ENCODE measurements around the gene ATP2A2. TPM values are rescaled to one million over a fixed set of nuclear protein-coding genes. Genes with fewer than 3 reads are reported as not detected.
A peak's percentile ranks its signal among the peaks of the same experiment; 100 is the strongest.

The ATP2A2 gene
- total and polyA plus RNA-seq, 4 experiments from 2014 or later: 1.8 to 91.0 (median 48.0) TPM

DNA sequence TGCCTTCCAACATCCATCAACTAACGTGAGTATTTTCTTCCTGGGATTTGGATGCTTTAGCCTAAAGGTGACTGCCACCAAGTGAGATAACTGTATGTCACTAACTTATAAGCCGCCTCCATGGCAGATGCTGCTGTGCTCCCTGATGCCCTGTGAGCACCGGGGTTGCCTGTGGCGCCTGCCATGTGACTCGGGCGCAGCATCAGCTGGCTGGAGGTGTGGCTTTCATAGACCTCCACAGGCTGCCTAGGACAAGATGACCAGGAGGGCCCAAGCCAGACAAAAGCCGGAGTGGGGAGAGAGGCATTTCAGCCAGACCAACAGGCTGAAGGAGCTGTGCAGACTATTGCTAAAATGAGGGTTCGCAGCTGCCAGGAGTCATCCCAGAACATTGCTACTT, 66.7 kb downstream of the ATP2A2 start:
- ChIA-PET CTCF (ENCODE audit: partially characterized antibody) (no interaction called here), POLR2A (ENCODE audit: partially characterized antibody) (interaction anchor here (0.8 to 1.4 kb wide), 2 partner anchors 32 to 67 kb away, joined by 3 read pairs; partner anchors contain the start of gene ATP2A2)
- Histone ChIP-seq H3K36me3 (ENCODE audit: insufficient read depth, low read length) (peaks cover 52% of the 10 kb centered on the region), H3K4me3 (ENCODE audit: low read length in 2 of 2) (no peak overlapping the region), H3K27me3 (ENCODE audit: insufficient read depth, low read length) (no peaks in the 10 kb centered on the region), H3K9me3 (ENCODE audit: control insufficient read depth in 1 of 2, low read length in 2 of 2) (no peaks in the 10 kb centered on the region), H3K27ac (ENCODE audit: low read depth, low read length) (no peak overlapping the region), H3K4me1 (ENCODE audit: insufficient read depth, low read length) (peaks cover 24% of the 10 kb centered on the region)
- Mint-ChIP-seq H3K36me3 (peaks cover 47 to 63% of the 10 kb centered on the region in 2 donors), H3K4me3 (no peak overlapping the region), H3K4me1 (peaks cover 17 to 26% (median 23%) of the 10 kb centered on the region in 4 donors), H3K27me3 (no peaks in the 10 kb centered on the region), H3K9me3 (no peaks in the 10 kb centered on the region), H3K27ac (peak overlapping the region in 1 of 7 donors; percentile 65)
- intact Hi-C loops (cut with micrococcal nuclease): no loop called here
- no peak for DNase-seq

DNA sequence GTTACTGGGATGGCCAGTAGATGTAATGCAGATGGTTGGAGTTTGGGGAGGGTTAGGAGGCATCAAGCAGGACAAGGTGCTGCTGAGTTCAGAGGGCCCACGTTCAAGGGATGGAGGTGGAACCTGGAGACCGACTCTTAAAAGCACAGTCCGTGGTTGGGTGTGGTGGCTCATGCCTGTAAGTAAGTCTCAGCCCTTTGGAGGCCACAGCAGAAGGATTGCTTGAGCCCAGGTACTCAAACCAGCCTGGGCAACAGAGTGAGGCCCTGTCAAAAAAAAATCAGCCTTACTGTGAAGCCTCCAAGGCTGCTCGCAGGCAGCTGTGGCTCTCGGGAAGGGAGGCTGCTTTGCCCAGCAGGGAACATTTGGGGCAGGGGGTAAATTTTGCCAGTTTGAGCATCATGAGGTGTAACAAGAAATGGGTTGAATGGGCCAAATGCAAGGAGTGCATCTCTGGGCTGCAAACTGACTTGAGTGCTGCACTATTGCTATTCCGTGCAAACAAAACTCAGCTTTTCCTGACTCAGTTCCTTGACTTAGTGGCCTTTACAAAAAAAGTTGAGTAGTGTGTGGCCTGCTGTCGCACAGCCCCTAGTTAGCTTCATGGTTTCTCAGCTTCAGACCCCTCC, 67.5 kb downstream of the ATP2A2 start:
- Histone ChIP-seq H3K27me3 (ENCODE audit: insufficient read depth, low read length) (no peaks in the 10 kb centered on the region), H3K36me3 (ENCODE audit: insufficient read depth, low read length) (peaks cover 45% of the 10 kb centered on the region), H3K4me3 (ENCODE audit: low read length in 2 of 2) (no peak overlapping the region), H3K9me3 (ENCODE audit: control insufficient read depth in 1 of 2, low read length in 2 of 2) (no peaks in the 10 kb centered on the region), H3K27ac (ENCODE audit: low read depth, low read length) (no peak overlapping the region), H3K4me1 (ENCODE audit: insufficient read depth, low read length) (peaks cover 24% of the 10 kb centered on the region)
- Mint-ChIP-seq H3K27me3 (no peaks in the 10 kb centered on the region), H3K9me3 (no peaks in the 10 kb centered on the region), H3K4me3 (no peak overlapping the region), H3K27ac (peak overlapping the region in 6 of 7 donors; percentile 7 to 94 (median 67)), H3K4me1 (peaks cover 18 to 29% (median 24%) of the 10 kb centered on the region in 4 donors), H3K36me3 (peaks cover 39 to 55% of the 10 kb centered on the region in 2 donors)
- ChIA-PET POLR2A (ENCODE audit: partially characterized antibody) (interaction anchor here (1.4 kb wide), 1 partner anchor 68 kb away, joined by 3 read pairs; the partner anchor contains the start of gene ATP2A2), CTCF (ENCODE audit: partially characterized antibody) (interaction anchor here (1.1 to 2.5 kb wide), 2 partner anchors 17 to 83 kb away, joined by 5 to 16 read pairs; no protein-coding TSS in a partner anchor)
- no peak for DNase-seq
- intact Hi-C loops (cut with micrococcal nuclease): no loop called here

DNA sequence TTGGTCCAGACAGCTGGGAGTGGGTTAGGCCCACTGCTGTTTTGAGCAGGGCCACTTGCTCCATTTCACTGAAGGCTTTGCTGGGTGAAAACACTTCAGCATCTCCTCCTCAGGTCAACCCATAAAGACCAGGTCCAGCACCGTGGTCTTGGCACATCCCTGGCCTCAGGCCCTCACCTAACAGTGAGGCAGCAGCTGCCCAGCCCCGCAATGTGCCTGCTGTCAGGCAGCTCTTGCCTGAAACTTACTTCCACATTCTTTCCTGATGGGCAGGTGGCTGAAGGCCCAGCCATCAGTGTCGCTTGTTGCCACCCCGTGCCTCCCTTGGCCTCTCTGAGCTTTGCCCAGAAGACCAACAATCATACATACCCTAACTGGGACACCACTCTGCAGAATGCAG, 68.0 kb downstream of the ATP2A2 start:
- intact Hi-C loops (cut with micrococcal nuclease): no loop called here
- Mint-ChIP-seq H3K4me1 (peaks cover 19 to 32% (median 28%) of the 10 kb centered on the region in 4 donors), H3K27me3 (no peaks in the 10 kb centered on the region), H3K4me3 (peak overlapping the region in 4 of 8 donors; percentile 42 to 62 (median 54)), H3K36me3 (peaks cover 34 to 49% of the 10 kb centered on the region in 2 donors), H3K9me3 (no peaks in the 10 kb centered on the region), H3K27ac (peak overlapping the region; percentile 69 to 94 (median 81))
- Histone ChIP-seq H3K27ac (ENCODE audit: low read depth, low read length) (no peak overlapping the region), H3K4me1 (ENCODE audit: insufficient read depth, low read length) (peaks cover 24% of the 10 kb centered on the region), H3K36me3 (ENCODE audit: insufficient read depth, low read length) (peaks cover 39% of the 10 kb centered on the region), H3K4me3 (ENCODE audit: low read length in 2 of 2) (no peak overlapping the region), H3K9me3 (ENCODE audit: control insufficient read depth in 1 of 2, low read length in 2 of 2) (no peaks in the 10 kb centered on the region), H3K27me3 (ENCODE audit: insufficient read depth, low read length) (no peaks in the 10 kb centered on the region)
- POLR2A ChIA-PET (ENCODE audit: partially characterized antibody): interaction anchor here (1.4 kb wide), 1 partner anchor 68 kb away, joined by 3 read pairs; the partner anchor contains the start of gene ATP2A2
- no peak for DNase-seq
- CTCF ChIA-PET (ENCODE audit: partially characterized antibody): interaction anchor here (1.1 to 2.5 kb wide), 2 partner anchors 18 to 82 kb away, joined by 5 to 16 read pairs; no protein-coding TSS in a partner anchor

DNA sequence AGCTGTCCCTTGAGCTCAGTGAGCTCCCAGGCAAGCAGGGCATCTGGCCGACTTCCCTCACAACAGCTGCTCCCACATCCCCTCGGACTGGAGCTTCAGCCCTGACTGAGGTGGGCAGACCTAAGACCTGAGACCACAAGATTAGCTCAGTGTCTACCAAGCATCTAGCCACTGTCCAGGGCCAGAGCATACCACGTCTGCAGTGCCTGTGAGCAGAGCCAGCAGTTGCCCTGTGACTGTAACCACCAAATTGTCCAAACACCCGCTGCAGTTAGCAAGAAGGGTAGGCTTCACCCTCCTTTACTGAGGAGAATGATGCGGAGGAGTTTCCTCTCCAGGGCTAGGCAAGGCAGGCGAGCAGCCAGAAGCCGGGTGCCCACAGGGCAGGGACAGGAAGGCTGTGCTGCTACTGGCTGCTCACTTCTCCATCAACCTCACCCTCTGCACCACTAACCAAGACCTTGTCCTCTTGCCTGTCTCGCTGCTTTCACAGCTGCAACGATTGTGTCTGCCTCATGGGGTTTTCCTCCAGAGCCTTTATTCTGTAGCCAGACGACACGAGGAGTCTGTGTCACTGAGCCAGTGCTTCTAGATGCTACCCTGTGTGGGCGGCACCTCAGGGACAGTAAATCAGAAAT, 68.6 kb downstream of the ATP2A2 start:
- H3K4me3 ChIP-seq (ENCODE audit: low read length in 2 of 2): no peak overlapping the region
- H3K36me3 Mint-ChIP-seq: peaks cover 29 to 45% of the 10 kb centered on the region in 2 donors
- no peaks in the 10 kb centered on the region for H3K27me3 ChIP-seq (ENCODE audit: insufficient read depth, low read length)
- peak overlapping the region in 7 of 8 donors; percentile 6 to 62 (median 53) for H3K4me3 Mint-ChIP-seq
- no peaks in the 10 kb centered on the region for H3K9me3 Mint-ChIP-seq
- peaks cover 22 to 37% (median 33%) of the 10 kb centered on the region in 4 donors for H3K4me1 Mint-ChIP-seq
- H3K27ac Mint-ChIP-seq: peak overlapping the region; percentile 53 to 94 (median 81)
- ChIA-PET CTCF (ENCODE audit: partially characterized antibody) (interaction anchor here (1.1 to 2.5 kb wide), 2 partner anchors 18 to 82 kb away, joined by 5 to 16 read pairs; no protein-coding TSS in a partner anchor), POLR2A (ENCODE audit: partially characterized antibody) (no interaction called here)
- intact Hi-C loops (cut with micrococcal nuclease): loop anchor here (10.0 kb wide), 1 partner anchor 535 kb away; no protein-coding TSS in a partner anchor
- H3K27me3 Mint-ChIP-seq: no peaks in the 10 kb centered on the region
- peak; percentile 27 to 54 (median 31) for DNase-seq
- peaks cover 24% of the 10 kb centered on the region for H3K4me1 ChIP-seq (ENCODE audit: insufficient read depth, low read length)
- no peaks in the 10 kb centered on the region for H3K9me3 ChIP-seq (ENCODE audit: control insufficient read depth in 1 of 2, low read length in 2 of 2)
- H3K27ac ChIP-seq (ENCODE audit: low read depth, low read length): no peak overlapping the region
- H3K36me3 ChIP-seq (ENCODE audit: insufficient read depth, low read length): peaks cover 34% of the 10 kb centered on the region

DNA sequence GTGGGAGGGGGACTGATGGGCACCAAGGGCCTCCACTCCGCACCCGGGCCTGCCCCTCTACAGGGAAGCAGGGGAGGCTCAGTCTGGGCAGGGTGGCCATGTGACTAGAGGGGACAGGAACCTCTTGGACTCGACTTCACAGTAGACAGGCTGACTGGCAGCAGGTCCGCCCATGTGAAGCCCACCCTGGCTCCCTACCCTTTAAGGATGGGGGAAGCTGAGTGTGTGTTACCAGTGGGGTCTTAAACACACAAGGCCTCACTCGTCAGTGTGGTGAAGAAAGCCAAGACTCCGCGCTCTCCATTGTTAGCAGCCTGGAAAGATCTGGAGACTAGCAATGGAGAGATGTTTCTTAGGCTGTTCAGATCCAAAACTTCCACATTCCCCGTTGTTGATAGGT, 70.1 kb downstream of the ATP2A2 start:
- ChIA-PET POLR2A (ENCODE audit: partially characterized antibody) (no interaction called here), CTCF (ENCODE audit: partially characterized antibody) (interaction anchor here (0.9 kb wide), 1 partner anchor 80 kb away, joined by 3 read pairs; no protein-coding TSS in a partner anchor)
- Mint-ChIP-seq H3K27ac (peak overlapping the region in 1 of 7 donors; percentile 80), H3K4me3 (no peak overlapping the region), H3K27me3 (no peaks in the 10 kb centered on the region), H3K36me3 (peaks cover 17 to 30% of the 10 kb centered on the region in 2 donors), H3K4me1 (peaks cover 28 to 44% (median 39%) of the 10 kb centered on the region in 4 donors), H3K9me3 (no peaks in the 10 kb centered on the region)
- Histone ChIP-seq H3K27me3 (ENCODE audit: insufficient read depth, low read length) (no peaks in the 10 kb centered on the region), H3K4me1 (ENCODE audit: insufficient read depth, low read length) (peaks cover 24% of the 10 kb centered on the region), H3K9me3 (ENCODE audit: control insufficient read depth in 1 of 2, low read length in 2 of 2) (no peaks in the 10 kb centered on the region), H3K36me3 (ENCODE audit: insufficient read depth, low read length) (peaks cover 19% of the 10 kb centered on the region), H3K27ac (ENCODE audit: low read depth, low read length) (no peak overlapping the region), H3K4me3 (ENCODE audit: low read length in 2 of 2) (no peak overlapping the region)
- no peak for DNase-seq
- intact Hi-C loops (cut with micrococcal nuclease): loop anchor here (10.0 kb wide), 1 partner anchor 534 kb away; no protein-coding TSS in a partner anchor

DNA sequence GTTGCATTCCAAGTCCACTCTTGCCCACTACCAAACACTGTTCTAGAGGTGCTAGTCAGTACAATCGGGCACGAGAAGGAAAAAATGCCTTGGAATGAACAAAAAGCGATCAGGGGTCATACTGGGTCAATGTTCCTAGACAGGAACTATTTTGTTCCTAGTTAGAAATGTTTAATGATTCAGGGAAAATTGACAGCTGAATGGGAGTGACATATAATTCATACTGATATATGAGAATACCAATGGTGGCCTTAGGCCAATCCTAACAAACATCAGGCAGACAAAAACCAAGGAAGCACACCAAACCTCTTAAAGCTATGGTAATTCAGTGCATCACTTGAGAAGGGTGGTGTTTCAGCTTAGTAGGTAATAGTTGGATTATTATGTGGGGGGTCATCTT, 71.4 kb downstream of the ATP2A2 start:
- H3K27me3 Mint-ChIP-seq: no peaks in the 10 kb centered on the region
- Histone ChIP-seq H3K4me3 (ENCODE audit: low read length in 2 of 2) (no peak overlapping the region), H3K4me1 (ENCODE audit: insufficient read depth, low read length) (peaks cover 24% of the 10 kb centered on the region), H3K9me3 (ENCODE audit: control insufficient read depth in 1 of 2, low read length in 2 of 2) (no peaks in the 10 kb centered on the region), H3K36me3 (ENCODE audit: insufficient read depth, low read length) (peaks cover 7% of the 10 kb centered on the region), H3K27ac (ENCODE audit: low read depth, low read length) (no peak overlapping the region), H3K27me3 (ENCODE audit: insufficient read depth, low read length) (no peaks in the 10 kb centered on the region)
- H3K36me3 Mint-ChIP-seq: peaks cover 4 to 19% of the 10 kb centered on the region in 2 donors
- no peak overlapping the region for H3K4me3 Mint-ChIP-seq
- H3K4me1 Mint-ChIP-seq: peaks cover 26 to 44% (median 39%) of the 10 kb centered on the region in 4 donors
- intact Hi-C loops (cut with micrococcal nuclease): loop anchor here (10.0 kb wide), 1 partner anchor 532 kb away; no protein-coding TSS in a partner anchor
- DNase-seq: no peak
- H3K27ac Mint-ChIP-seq: no peak overlapping the region
- POLR2A ChIA-PET (ENCODE audit: partially characterized antibody): interaction anchor here (0.6 kb wide), 1 partner anchor 103 kb away, joined by 3 read pairs; no protein-coding TSS in a partner anchor
- CTCF ChIA-PET (ENCODE audit: partially characterized antibody): interaction anchor here (0.6 to 3.9 kb wide), 3 partner anchors 63 to 253 kb away, joined by 3 to 25 read pairs (median 3); no protein-coding TSS in a partner anchor
- H3K9me3 Mint-ChIP-seq: no peaks in the 10 kb centered on the region

All from CD4-positive, alpha-beta memory T cell (primary cell).